Measurements from ENCODE around the gene RSRC1. TPM values are rescaled to one million over a fixed set of nuclear protein-coding genes. Genes with fewer than 3 reads are reported as not detected.

The RSRC1 gene
- polyA plus RNA-seq, 1 donor (not counting 4 experiments of a cell fraction or from before 2014, with no cell fraction given), result 11.1 TPM

DNA sequence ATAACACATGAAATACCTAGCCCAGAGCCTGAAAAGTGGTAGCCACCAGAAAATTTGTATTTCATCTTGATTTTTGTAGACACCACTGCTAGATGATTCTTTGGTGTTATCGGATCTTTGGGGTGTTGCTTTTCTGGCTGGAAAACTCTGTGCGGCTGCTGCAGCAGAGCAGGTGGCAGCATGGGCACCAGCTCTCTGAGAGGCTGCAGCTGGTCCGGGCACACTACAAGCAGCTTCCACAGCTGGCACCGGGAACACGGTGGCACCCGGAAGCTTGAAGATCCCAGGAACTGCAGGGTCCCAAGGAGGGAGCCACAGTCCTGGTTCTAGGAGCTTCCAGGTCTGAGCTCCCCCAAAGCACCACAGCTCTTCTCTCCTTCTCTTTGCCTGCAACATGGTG, 249.4 kb downstream of the RSRC1 start:
- dilution Hi-C loops (cut with MboI; ENCODE audit: extremely low pct_ligation_motif_present, low sequenced_read_pairs), result no loop called here

GRCh38 chr3:158360756-158361448, 251.0 kb downstream of the RSRC1 start:
- FAIRE-seq, result no peak
- H3K4me1 ChIP-seq (ENCODE audit: control insufficient read depth, extremely low read depth, insufficient read depth, low read length), result no peaks in the 10 kb centered on the region
- no peak overlapping the region for H2AFZ ChIP-seq (ENCODE audit: control insufficient read depth, low read length)
- no peaks in the 10 kb centered on the region for H3K9me3 ChIP-seq (ENCODE audit: control insufficient read depth, low read depth, low read length)
- H3K4me3 ChIP-seq (ENCODE audit: control insufficient read depth in 2 of 3, extremely low read depth in 1 of 3, insufficient read depth in 2 of 3, low read depth in 1 of 3, low read length in 3 of 3), result no peak overlapping the region
- H3K9me1 ChIP-seq (ENCODE audit: control insufficient read depth, extremely low read depth, insufficient read depth, low read length), result no peaks in the 10 kb centered on the region
- H3K36me3 ChIP-seq (ENCODE audit: control insufficient read depth in 2 of 2, extremely low read depth in 1 of 2, insufficient read depth in 2 of 2, low read length in 2 of 2), result no peaks in the 10 kb centered on the region
- no peaks in the 10 kb centered on the region for H3K79me2 ChIP-seq (ENCODE audit: control insufficient read depth, insufficient read depth, low read length)
- TF ChIP-seq CTCF (optimal IDR thresholded peaks at IDR 0.05 in 1 of 3, IDR thresholded peaks at IDR 0.05 in 1 of 3, conservative IDR thresholded peaks at IDR 0.05 in 1 of 3; ENCODE audit: extremely low read depth in 1 of 3, insufficient read depth in 2 of 3, low read length in 3 of 3), result no peak
- no peak for TF ChIP-seq EZH2 (IDR thresholded peaks at IDR 0.05; ENCODE audit: low read length)
- no peak overlapping the region for H3K4me2 ChIP-seq (ENCODE audit: control insufficient read depth, extremely low read depth, insufficient read depth, low read depth, low read length)
- no peak overlapping the region for H3K9ac ChIP-seq (ENCODE audit: control insufficient read depth, extremely low read depth, insufficient read depth, low read length)
- no peak for DNase-seq (ENCODE audit: low read depth, low spot score)
- no peak overlapping the region for H3K27ac ChIP-seq (ENCODE audit: control insufficient read depth, insufficient read depth, low read length)
- dilution Hi-C loops (cut with MboI; ENCODE audit: extremely low pct_ligation_motif_present, low sequenced_read_pairs), result no loop called here
- no peaks in the 10 kb centered on the region for H3K27me3 ChIP-seq (ENCODE audit: control insufficient read depth, extremely low read depth, insufficient read depth, low read length)
- no peaks in the 10 kb centered on the region for H4K20me1 ChIP-seq (ENCODE audit: control insufficient read depth, extremely low read depth, insufficient read depth, low read length)

More for the DNA sequence above, 249.4 kb downstream of the RSRC1 start:
- H2AFZ ChIP-seq (ENCODE audit: control insufficient read depth, low read length), result no peak overlapping the region
- DNase-seq (ENCODE audit: low read depth, low spot score) (no peak), FAIRE-seq (no peak)
- H3K9me3 ChIP-seq (ENCODE audit: control insufficient read depth, low read depth, low read length), result no peaks in the 10 kb centered on the region
- H3K4me2 ChIP-seq (ENCODE audit: control insufficient read depth, extremely low read depth, insufficient read depth, low read depth, low read length), result no peak overlapping the region
- H3K9me1 ChIP-seq (ENCODE audit: control insufficient read depth, extremely low read depth, insufficient read depth, low read length), result no peaks in the 10 kb centered on the region
- H3K36me3 ChIP-seq (ENCODE audit: control insufficient read depth in 2 of 2, extremely low read depth in 1 of 2, insufficient read depth in 2 of 2, low read length in 2 of 2), result no peaks in the 10 kb centered on the region
- H3K4me1 ChIP-seq (ENCODE audit: control insufficient read depth, extremely low read depth, insufficient read depth, low read length), result no peaks in the 10 kb centered on the region
- no peaks in the 10 kb centered on the region for H3K79me2 ChIP-seq (ENCODE audit: control insufficient read depth, insufficient read depth, low read length)
- no peak for TF ChIP-seq EZH2 (IDR thresholded peaks at IDR 0.05; ENCODE audit: low read length)
- TF ChIP-seq CTCF (optimal IDR thresholded peaks at IDR 0.05 in 1 of 3, IDR thresholded peaks at IDR 0.05 in 1 of 3, conservative IDR thresholded peaks at IDR 0.05 in 1 of 3; ENCODE audit: extremely low read depth in 1 of 3, insufficient read depth in 2 of 3, low read length in 3 of 3), result no peak
- H3K9ac ChIP-seq (ENCODE audit: control insufficient read depth, extremely low read depth, insufficient read depth, low read length), result no peak overlapping the region
- no peaks in the 10 kb centered on the region for H4K20me1 ChIP-seq (ENCODE audit: control insufficient read depth, extremely low read depth, insufficient read depth, low read length)
- no peaks in the 10 kb centered on the region for H3K27me3 ChIP-seq (ENCODE audit: control insufficient read depth, extremely low read depth, insufficient read depth, low read length)
- H3K27ac ChIP-seq (ENCODE audit: control insufficient read depth, insufficient read depth, low read length), result no peak overlapping the region
- H3K4me3 ChIP-seq (ENCODE audit: control insufficient read depth in 2 of 3, extremely low read depth in 1 of 3, insufficient read depth in 2 of 3, low read depth in 1 of 3, low read length in 3 of 3), result no peak overlapping the region

Data from keratinocyte (primary cell).